ENCODE data around the gene MINDY4.

The MINDY4 gene

GRCh38 chr7:30843741-30844482, 72.7 kb downstream of the MINDY4 start:
- H4K20me1 ChIP-seq (ENCODE audit: low read depth, low read length) = no peaks in the 10 kb centered on the region

GRCh38 chr7:30844483-30844874, 73.3 kb downstream of the MINDY4 start:
- Histone ChIP-seq H2AFZ (ENCODE audit: low read depth, low read length, severe bottlenecking) (no peak overlapping the region), H3K27ac (ENCODE audit: low read depth, low read length) (no peak overlapping the region), H3K9me2 (replicated peaks; ENCODE audit: insufficient read depth, low read length) (no peaks in the 10 kb centered on the region), H3K36me3 (ENCODE audit: low read length) (no peaks in the 10 kb centered on the region), H3K9ac (ENCODE audit: low read length) (no peak overlapping the region), H3K79me2 (ENCODE audit: insufficient read depth, low read length) (no peaks in the 10 kb centered on the region), H3K4me3 (ENCODE audit: insufficient read depth, low read length, poor library complexity, severe bottlenecking) (no peak overlapping the region), H3F3A (ENCODE audit: insufficient read depth) (no peaks in the 10 kb centered on the region), H3K27me3 (ENCODE audit: low read length) (no peaks in the 10 kb centered on the region), H4K20me1 (ENCODE audit: low read depth, low read length) (no peaks in the 10 kb centered on the region), H3K4me2 (ENCODE audit: low read depth, low read length, poor library complexity, severe bottlenecking) (no peak overlapping the region), H3K9me3 (ENCODE audit: insufficient read depth, low read length) (no peaks in the 10 kb centered on the region)
- no peak for TF ChIP-seq EZH2phosphoT487 (conservative IDR thresholded peaks at IDR 0.05; ENCODE audit: low read length)
- no peak for TF ChIP-seq CTCF (IDR thresholded peaks at IDR 0.05; ENCODE audit: insufficient read depth, low read length, poor library complexity, severe bottlenecking)

More at GRCh38 chr7:30843741-30844482, 72.7 kb downstream of the MINDY4 start:
- Histone ChIP-seq H3K9me2 (replicated peaks; ENCODE audit: insufficient read depth, low read length) (no peaks in the 10 kb centered on the region), H3K4me2 (ENCODE audit: low read depth, low read length, poor library complexity, severe bottlenecking) (no peak overlapping the region), H3K9me3 (ENCODE audit: insufficient read depth, low read length) (no peaks in the 10 kb centered on the region), H3F3A (ENCODE audit: insufficient read depth) (no peaks in the 10 kb centered on the region), H3K27ac (ENCODE audit: low read depth, low read length) (no peak overlapping the region), H2AFZ (ENCODE audit: low read depth, low read length, severe bottlenecking) (no peak overlapping the region), H3K4me3 (ENCODE audit: insufficient read depth, low read length, poor library complexity, severe bottlenecking) (no peak overlapping the region), H3K27me3 (ENCODE audit: low read length) (no peaks in the 10 kb centered on the region), H3K36me3 (ENCODE audit: low read length) (no peaks in the 10 kb centered on the region), H3K9ac (ENCODE audit: low read length) (no peak overlapping the region), H3K79me2 (ENCODE audit: insufficient read depth, low read length) (no peaks in the 10 kb centered on the region)
- TF ChIP-seq CTCF (IDR thresholded peaks at IDR 0.05; ENCODE audit: insufficient read depth, low read length, poor library complexity, severe bottlenecking) (no peak), EZH2phosphoT487 (conservative IDR thresholded peaks at IDR 0.05; ENCODE audit: low read length) (no peak)

- Histone ChIP-seq H3K27ac (ENCODE audit: low read depth, low read length) (no peak overlapping the region), H3K36me3 (ENCODE audit: low read length) (no peaks in the 10 kb centered on the region), H3F3A (ENCODE audit: insufficient read depth) (no peaks in the 10 kb centered on the region), H4K20me1 (ENCODE audit: low read depth, low read length) (no peaks in the 10 kb centered on the region), H3K4me3 (ENCODE audit: insufficient read depth, low read length, poor library complexity, severe bottlenecking) (no peak overlapping the region), H2AFZ (ENCODE audit: low read depth, low read length, severe bottlenecking) (no peak overlapping the region), H3K9me3 (ENCODE audit: insufficient read depth, low read length) (no peaks in the 10 kb centered on the region), H3K79me2 (ENCODE audit: insufficient read depth, low read length) (no peaks in the 10 kb centered on the region), H3K9me2 (replicated peaks; ENCODE audit: insufficient read depth, low read length) (no peaks in the 10 kb centered on the region), H3K9ac (ENCODE audit: low read length) (no peak overlapping the region), H3K4me2 (ENCODE audit: low read depth, low read length, poor library complexity, severe bottlenecking) (no peak overlapping the region), H3K27me3 (ENCODE audit: low read length) (no peaks in the 10 kb centered on the region)
- TF ChIP-seq EZH2phosphoT487 (conservative IDR thresholded peaks at IDR 0.05; ENCODE audit: low read length) = no peak
- TF ChIP-seq CTCF (IDR thresholded peaks at IDR 0.05; ENCODE audit: insufficient read depth, low read length, poor library complexity, severe bottlenecking) = no peak
These were observed 73.7 kb downstream of the MINDY4 start for GRCh38 chr7:30844916-30845315.

Measured in SU-DHL-6 (cell line).